Type B pancreatic cell (in vitro differentiated cells): ENCODE results near the gene OCEL1. TPM values are rescaled to one million over a fixed set of nuclear protein-coding genes. Genes with fewer than 3 reads are reported as not detected.

Source experiments
- DNase-seq: peaks from one replicate; pipeline ENCODE4 v3.0.0; 2021; ENCODE audit warnings: mixed read lengths; ENCODE audit not compliant: unreplicated experiment; ENCODE audit errors: extremely low spot score
- H3K27ac Mint-ChIP-seq: 2 replicates; pipeline ENCODE4 v1.8.0; 2021; ENCODE audit warnings: mild to moderate bottlenecking, mixed read lengths
- H3K27me3 Mint-ChIP-seq: 2 replicates; pipeline ENCODE4 v1.8.0; 2021; ENCODE audit warnings: mixed read lengths
- H3K36me3 Mint-ChIP-seq: 2 replicates; pipeline ENCODE4 v1.8.0; 2021; ENCODE audit warnings: mixed read lengths
- H3K4me1 Mint-ChIP-seq: one replicate; pipeline ENCODE4 v1.8.0; 2021; ENCODE audit warnings: mixed read lengths; ENCODE audit not compliant: unreplicated experiment
- H3K4me3 Mint-ChIP-seq: 2 replicates; pipeline ENCODE4 v1.8.0; 2021; ENCODE audit warnings: mild to moderate bottlenecking, mixed read lengths
- H3K9me3 Mint-ChIP-seq: 2 replicates; pipeline ENCODE4 v1.8.0; 2021; ENCODE audit warnings: mixed read lengths
- total RNA-seq: library from RNA; stranded (reverse); gene quantifications from 2 replicates; pipeline ENCODE4 v1.2.1, GENCODE V29; 2021; ENCODE audit warnings: low replicate concordance
- TF ChIP-seq, protein P1 (sequence below): fragments of 200-600 bp; sonication (generic); conservative IDR thresholded peaks from 2 replicates; pipeline ENCODE4 v1.5.0; 2021; ENCODE audit warnings: antibody characterized with exemption, mild to moderate bottlenecking

OCEL1 gene
- total RNA-seq, 1 donor from 2014 or later = 19.2 TPM

DNA sequence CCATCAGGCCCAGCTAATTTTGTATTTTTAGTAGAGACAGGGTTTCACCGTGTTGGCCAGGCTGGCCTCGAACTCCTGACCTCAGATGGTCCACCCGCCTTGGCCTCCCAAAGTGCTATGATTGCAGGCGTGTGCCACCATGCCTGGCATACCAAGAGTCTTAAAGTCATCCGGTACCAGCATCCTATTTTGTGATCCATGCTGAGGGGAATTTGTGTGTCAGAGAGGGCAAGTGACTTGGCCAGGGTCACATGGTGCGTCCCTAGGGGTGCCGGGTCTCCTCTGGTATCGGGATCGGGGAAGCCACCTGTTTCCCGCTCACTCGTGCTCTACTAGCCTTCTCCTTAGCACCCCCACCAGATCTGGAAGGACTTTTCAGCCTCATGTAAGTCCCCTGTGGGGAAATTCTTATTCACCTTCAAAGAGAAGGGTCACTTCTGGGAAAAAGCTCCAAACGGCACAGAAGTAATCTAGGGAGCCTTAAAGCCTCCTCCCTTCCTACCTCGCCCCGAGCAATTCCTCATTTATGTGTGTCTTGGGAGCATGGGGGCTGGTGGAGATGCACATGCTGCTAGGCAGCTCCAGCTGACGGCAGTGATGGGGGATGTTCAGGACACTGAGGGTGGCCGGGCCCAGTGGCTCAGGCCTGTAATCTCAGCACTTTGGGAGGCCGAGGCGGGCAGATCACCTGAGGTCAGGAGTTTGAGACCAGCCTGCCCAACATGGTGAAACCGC is 49.6 kb downstream of the OCEL1 start:
- no peaks in the 10 kb centered on the region for H3K27me3 Mint-ChIP-seq
- no peak for DNase-seq
- no peaks in the 10 kb centered on the region for H3K9me3 Mint-ChIP-seq
- no peak overlapping the region for H3K4me3 Mint-ChIP-seq
- H3K27ac Mint-ChIP-seq = no peak overlapping the region
- H3K36me3 Mint-ChIP-seq = peaks cover 11% of the 10 kb centered on the region
- no peaks in the 10 kb centered on the region for H3K4me1 Mint-ChIP-seq
- TF ChIP-seq, protein P1, sequence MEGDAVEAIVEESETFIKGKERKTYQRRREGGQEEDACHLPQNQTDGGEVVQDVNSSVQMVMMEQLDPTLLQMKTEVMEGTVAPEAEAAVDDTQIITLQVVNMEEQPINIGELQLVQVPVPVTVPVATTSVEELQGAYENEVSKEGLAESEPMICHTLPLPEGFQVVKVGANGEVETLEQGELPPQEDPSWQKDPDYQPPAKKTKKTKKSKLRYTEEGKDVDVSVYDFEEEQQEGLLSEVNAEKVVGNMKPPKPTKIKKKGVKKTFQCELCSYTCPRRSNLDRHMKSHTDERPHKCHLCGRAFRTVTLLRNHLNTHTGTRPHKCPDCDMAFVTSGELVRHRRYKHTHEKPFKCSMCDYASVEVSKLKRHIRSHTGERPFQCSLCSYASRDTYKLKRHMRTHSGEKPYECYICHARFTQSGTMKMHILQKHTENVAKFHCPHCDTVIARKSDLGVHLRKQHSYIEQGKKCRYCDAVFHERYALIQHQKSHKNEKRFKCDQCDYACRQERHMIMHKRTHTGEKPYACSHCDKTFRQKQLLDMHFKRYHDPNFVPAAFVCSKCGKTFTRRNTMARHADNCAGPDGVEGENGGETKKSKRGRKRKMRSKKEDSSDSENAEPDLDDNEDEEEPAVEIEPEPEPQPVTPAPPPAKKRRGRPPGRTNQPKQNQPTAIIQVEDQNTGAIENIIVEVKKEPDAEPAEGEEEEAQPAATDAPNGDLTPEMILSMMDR = no peak

Other genes with a start within 250 kb of the OCEL1 start
- 27.6 and 42.9 TPM in 2 replicates for gene CPAMD8, start 199.4 kb upstream of the OCEL1 start, total RNA-seq
- 10.7 and 18.8 TPM in 2 replicates for gene HAUS8, start 150.8 kb upstream of the OCEL1 start, total RNA-seq
- 71.7 and 83.8 TPM in 2 replicates for gene MYO9B, start 150.4 kb upstream of the OCEL1 start, total RNA-seq
- gene USE1, start 10.9 kb upstream of the OCEL1 start, total RNA-seq = 18.7 and 22.3 TPM in 2 replicates
- 70.9 and 94.2 TPM in 2 replicates for gene NR2F6, start 19.7 kb downstream of the OCEL1 start, total RNA-seq
- 0.29 TPM in 1 of 2 replicates, not detected in the other for gene USHBP1, start 38.5 kb downstream of the OCEL1 start, total RNA-seq
- 84.6 and 93.3 TPM in 2 replicates for gene BABAM1, start 41.2 kb downstream of the OCEL1 start, total RNA-seq
- 1.3 and 5.9 TPM in 2 replicates for gene ANKLE1, start 55.7 kb downstream of the OCEL1 start, total RNA-seq
- 11.6 and 14.3 TPM in 2 replicates for gene ABHD8, start 77.2 kb downstream of the OCEL1 start, total RNA-seq
- gene MRPL34, start 79.6 kb downstream of the OCEL1 start, total RNA-seq = 79.2 and 111 TPM in 2 replicates
- 38.7 and 46.0 TPM in 2 replicates for gene DDA1, start 83.3 kb downstream of the OCEL1 start, total RNA-seq
- gene ANO8, start 108.6 kb downstream of the OCEL1 start, total RNA-seq = 38.4 and 51.3 TPM in 2 replicates
- gene GTPBP3, start 111.3 kb downstream of the OCEL1 start, total RNA-seq = 40.0 and 48.4 TPM in 2 replicates
- gene PLVAP, start 151.1 kb downstream of the OCEL1 start, total RNA-seq = 0.72 TPM in 1 of 2 replicates, not detected in the other
- not detected in 2 replicates for gene CCDC194, start 168.0 kb downstream of the OCEL1 start, total RNA-seq
- gene BST2, start 179.4 kb downstream of the OCEL1 start, total RNA-seq = 2.5 and 3.8 TPM in 2 replicates
- gene MVB12A, start 193.8 kb downstream of the OCEL1 start, total RNA-seq = 32.0 and 37.7 TPM in 2 replicates
- gene TMEM221, start 222.4 kb downstream of the OCEL1 start, total RNA-seq = 0.74 and 0.87 TPM in 2 replicates
- gene NXNL1, start 234.7 kb downstream of the OCEL1 start, total RNA-seq = not detected in 2 replicates
- gene SLC27A1, start 244.3 kb downstream of the OCEL1 start, total RNA-seq = 12.1 and 15.5 TPM in 2 replicates